Fibroblast of skin of scalp (primary cell): ENCODE data around the gene FASLG.
"Not testable (repeated sequence)": the region's sequence is repeated elsewhere in the genome, so short reads cannot be mapped to it uniquely, and the experiment has no call there.

Experiments
- DNase-seq: peaks from one replicate; pipeline ENCODE4 v3.0.0-alpha.2; 2013

Gene FASLG

GRCh38 chr1:172686143-172686542 lies 27.2 kb downstream of the FASLG start:
- DNase-seq: no peak

GRCh38 chr1:172688428-172689085 lies 29.7 kb downstream of the FASLG start:
- not testable (repeated sequence) for DNase-seq

DNA sequence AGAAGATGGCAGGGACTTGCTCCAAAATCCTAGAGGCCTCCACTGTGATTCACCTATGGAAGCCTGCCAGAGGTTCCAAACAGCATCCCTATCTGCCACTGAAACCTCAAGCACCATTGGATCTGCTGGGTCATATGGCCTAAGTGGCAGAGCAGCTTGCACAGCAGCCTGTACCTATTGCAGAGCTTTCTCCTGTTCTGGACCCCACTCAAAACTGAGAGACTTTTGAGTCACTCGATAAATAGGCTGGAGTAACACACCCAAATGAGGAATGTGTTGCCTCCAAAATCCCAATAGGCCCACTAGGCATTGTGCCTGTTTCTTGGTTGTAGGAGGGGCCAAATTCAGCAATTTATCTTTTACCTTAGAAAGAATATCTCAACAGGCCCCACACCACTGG lies 32.0 kb downstream of the FASLG start:
- not testable (repeated sequence) for DNase-seq

- DNase-seq: no peak
Measured at GRCh38 chr1:172697534-172698002, 38.7 kb downstream of the FASLG start.

DNA sequence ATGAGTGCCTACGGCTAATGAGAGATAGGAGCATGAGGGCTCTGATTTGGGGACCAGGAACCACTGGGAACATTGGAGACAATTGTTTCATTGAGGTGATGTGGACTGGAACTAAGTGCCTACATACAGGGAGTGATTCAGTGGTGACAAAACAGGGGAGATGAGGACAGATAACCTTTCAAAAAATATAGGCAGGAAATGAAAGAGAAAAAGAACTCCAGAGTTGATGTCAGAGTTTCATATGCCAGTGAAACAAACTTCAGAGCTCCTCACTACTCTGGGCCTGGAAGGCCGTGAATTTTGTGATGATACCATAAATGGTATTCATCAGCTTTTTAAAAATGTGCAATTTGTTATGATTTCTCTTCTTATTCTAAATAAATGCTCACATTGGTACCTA lies 39.3 kb downstream of the FASLG start:
- DNase-seq: no peak

DNA sequence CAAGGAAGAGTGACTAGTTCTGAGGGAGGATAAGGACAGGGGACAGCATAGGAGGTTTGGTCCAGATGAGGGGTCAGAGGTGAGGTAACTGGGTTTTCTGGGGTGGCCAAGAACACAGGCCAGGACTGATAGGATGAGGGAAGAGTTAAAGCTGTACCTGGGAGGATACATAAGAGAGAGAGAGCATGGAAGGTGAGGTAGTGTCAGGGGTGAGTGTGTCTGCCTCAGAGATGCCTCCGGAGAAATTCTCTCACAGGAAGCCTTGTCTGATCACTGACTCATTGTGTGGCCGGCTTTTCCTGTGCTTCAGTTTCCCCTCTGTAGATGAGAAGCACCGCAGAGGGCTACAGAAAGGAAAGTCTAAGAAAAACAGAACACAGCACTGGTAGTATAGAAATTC lies 40.2 kb downstream of the FASLG start:
- DNase-seq: peak; percentile 7

- DNase-seq: no peak
Measured at GRCh38 chr1:172699695-172700227, 40.9 kb downstream of the FASLG start.

DNA sequence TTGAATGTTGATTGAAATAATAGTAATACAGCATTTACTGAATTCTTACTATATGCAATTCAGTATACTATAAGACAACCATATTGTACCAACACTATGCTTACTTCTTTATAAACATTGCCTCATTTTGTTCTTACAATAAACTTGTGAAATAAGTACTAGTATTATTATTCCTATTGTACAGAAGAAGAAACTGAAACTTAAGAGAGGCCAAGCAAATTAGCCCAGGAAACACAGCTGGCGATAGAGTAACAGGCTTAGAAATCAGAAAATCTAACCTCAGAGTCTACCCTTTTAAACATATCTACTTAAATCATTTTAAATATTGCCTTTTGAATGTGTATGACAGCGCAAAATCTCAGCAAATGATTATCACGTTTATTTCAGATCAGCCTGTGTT lies 41.7 kb downstream of the FASLG start:
- no peak for DNase-seq

GRCh38 chr1:172704001-172704400 lies 45.1 kb downstream of the FASLG start:
- no peak for DNase-seq

DNA sequence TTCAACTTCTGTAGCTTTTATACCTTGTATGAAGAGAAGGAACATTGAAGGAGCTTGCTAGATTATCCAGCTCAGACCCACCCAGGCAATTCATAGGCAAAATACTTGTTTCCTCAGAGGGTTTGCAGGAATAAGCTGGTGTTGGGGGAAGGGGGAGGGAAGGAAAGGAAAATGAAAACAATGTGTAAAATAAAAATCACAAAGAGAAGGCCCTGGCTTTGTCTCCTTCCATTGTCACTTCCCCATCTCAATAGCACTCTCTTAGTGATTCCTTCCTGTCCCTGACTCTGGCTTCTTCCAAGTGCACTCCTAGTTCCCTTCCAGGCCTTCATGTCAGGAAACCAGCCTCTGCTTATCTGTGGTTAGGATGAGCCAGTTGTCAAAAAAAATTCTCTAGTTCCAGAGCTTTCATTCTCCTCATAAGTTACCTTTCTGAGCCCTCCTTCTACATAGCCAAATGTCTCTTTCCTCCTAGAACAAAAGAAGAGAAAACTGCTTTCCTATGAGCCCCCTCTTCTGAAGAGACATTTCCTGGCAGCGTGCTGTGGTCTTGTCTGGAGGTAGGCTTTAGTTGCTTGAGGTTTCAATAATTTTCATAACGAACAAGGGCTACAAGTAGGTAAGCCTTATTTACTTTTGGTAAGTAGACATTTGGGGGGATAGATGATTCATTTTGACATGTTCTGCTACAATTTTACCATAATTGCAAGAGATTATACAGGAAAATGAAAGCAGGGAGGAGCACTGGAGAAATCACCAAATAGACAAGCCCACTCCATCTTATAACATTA lies 45.7 kb downstream of the FASLG start:
- no peak for DNase-seq

GRCh38 chr1:172708452-172708851 lies 49.5 kb downstream of the FASLG start:
- DNase-seq: no peak

DNA sequence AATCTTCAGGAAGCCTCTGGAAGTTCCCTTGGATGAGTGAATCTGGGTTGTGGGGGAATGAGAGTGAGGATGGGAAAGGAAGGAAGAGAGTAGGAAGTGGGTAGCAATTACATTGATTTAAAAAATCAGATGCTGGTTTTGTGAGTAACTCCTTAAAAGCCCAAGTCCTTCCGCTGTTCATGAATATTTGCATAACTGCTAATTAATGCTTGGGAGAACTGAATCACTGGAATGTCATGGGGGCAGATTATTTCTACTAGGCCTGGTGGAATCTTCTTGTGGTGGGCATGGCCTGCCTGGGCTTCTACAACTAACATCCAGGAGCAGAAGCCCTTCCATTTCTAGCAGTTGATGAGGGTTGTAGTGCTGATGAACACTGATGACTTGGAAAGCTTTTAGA lies 52.7 kb downstream of the FASLG start:
- no peak for DNase-seq

DNA sequence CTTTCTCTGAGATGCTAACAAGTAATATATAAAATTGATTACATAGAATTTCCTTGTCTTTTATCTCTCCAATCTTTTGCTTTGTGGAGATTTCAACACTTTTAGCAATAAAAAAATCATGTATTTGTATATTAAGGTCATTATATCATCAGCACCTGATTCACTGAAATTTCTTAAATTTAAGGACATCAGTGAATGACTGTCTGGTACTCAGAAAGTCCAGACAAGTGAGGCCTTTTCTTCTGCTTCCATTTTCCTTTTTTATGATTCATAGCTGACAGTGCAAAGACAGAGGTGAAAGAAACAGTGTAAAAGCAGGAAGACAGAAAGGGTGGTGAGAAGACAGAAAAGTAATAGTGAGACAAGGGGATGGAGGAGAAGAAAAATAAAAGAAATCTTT lies 54.6 kb downstream of the FASLG start:
- DNase-seq: no peak
